Endometrium (tissue), 2 donors: ENCODE results near the gene SLC36A3.
"Not testable (repeated sequence)": the region's sequence is repeated elsewhere in the genome, so short reads cannot be mapped to it uniquely, and the experiment has no call there.

Source experiments
- FAIRE-seq: peaks from 2 replicates; lab custom pipeline; 2012; peaks lifted over from hg19 to GRCh38; lab: Jason Lieb, UNC
- donor health status: control.
- donor health status: control.

Gene SLC36A3

GRCh38 chr5:151303666-151304065 is at the start of gene SLC36A3:
Gene SLC36A3 (minus strand): TSS chr5:151303766. CDS start chr5:151303354, 412 bp downstream.
- FAIRE-seq, result no peak

- no peak for FAIRE-seq
Observed at GRCh38 chr5:151351671-151352070, 48.1 kb upstream of the SLC36A3 start.

DNA sequence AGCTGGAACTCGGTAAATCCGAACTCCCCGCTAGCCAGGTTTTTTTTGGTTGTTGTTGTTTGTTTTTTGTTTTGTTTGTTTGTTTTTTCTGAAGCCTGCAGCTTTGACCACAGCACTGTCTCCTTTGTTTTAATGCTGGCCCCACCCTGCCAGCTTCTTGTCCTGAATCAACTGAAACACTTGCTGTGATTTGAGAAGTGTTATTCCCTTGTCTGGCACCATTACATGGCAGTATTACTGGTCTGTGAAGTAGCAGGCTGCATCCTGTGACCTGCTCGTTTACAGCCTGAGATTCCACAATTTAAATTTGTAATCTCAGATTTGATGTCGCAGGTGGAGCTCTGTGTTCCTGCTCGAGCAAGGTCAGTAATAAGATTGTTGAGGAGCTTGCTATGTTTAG is 45.2 kb upstream of the SLC36A3 start:
- no peak for FAIRE-seq

DNA sequence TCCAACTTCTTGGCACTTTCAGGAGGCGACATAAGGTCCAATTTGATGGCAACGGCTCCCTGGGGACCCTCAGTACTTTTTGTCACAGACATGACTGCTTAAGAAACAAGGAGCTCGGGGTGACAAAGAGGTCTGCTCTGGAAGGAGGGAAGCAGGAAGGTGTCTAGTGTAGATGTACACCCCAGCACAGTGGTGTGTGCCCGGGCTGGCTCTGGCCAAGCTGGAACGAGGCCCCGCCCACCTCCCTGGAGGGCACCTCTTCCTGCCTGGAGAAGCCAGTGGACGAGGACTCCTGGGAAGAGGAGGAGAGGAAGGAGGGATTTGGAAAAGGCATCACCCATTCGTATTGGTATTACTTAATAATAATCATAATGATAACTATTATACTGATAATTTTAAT is 43.8 kb upstream of the SLC36A3 start, which contains the start of gene SLC36A2:
TSS of gene SLC36A2 (minus strand) at position 191 of the 400 bp plus-strand sequence. CDS start at position 92, 99 bp downstream.
- no peak for FAIRE-seq

- no peak for FAIRE-seq
Observed at GRCh38 chr5:151345808-151346478, 42.4 kb upstream of the SLC36A3 start.

DNA sequence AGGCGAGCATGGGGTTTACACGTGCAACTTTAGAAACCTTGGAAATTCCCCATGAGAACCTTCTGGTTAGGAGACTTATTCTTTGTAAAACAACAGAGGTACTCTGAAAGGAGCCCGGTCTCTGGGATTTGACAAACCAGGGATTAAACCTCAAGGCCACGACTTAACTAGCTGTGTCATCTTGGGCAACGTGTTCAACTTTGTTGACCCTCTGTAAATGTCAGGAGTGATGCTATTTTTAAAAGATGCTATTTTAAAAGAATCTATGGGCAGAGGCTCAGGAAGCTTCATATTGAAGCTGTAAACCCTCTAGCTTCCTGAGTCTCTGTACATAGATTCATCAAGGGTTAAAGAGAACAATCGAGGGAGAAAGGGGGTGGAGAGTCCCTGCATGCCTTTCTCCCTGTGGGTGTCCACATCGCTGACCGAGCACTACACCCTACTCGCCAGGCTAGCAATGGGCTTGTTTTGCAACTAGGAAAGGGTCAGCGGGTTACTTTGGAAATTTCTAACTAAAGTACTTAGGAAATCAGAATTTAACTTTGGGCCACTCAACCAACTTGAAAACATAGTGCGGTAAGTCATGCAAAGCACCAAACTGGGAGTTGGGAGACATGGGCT is 41.7 kb upstream of the SLC36A3 start:
- no peak for FAIRE-seq

GRCh38 chr5:151344088-151344487 is 40.5 kb upstream of the SLC36A3 start:
- FAIRE-seq, result no peak

DNA sequence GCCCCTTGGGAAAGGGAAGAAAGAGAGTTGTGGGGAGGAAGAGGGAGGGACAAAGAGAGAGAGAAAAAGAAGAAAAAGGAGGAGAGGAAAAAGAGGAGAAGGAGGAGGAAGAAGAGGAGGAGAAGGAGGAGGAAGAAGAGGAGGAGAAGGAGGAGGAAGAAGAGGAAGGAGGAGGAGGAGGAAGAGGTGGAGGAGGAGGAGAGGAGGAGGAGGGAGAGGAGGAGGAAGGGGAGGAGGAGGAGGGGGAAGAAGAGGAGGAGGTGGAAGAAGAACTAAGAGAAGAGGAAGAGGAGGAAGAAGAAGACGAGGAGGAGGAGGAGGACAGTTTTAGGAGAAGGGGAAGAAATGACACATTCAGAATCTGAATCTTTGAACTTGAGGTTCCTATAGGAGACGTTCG is 36.4 kb upstream of the SLC36A3 start:
- FAIRE-seq, result no peak

DNA sequence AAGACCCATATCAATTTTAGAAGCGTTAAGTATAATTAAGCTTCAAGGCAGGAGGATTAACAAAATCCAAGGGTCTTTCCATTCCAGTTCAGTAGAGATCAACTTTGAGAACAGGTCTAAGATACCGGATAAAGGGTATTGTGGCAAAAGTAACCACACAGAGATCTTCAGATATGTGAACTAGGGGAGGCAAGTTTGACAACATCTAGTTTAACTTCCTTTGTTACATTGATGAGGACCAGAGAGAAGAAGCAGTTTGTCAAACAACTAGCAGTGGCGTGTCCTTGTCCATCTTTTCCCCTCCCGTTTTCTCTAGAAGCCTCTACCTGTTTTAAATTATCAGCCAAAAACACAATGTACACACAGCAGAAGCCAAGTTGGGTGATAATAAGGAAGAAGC is 35.2 kb upstream of the SLC36A3 start:
- no peak for FAIRE-seq

DNA sequence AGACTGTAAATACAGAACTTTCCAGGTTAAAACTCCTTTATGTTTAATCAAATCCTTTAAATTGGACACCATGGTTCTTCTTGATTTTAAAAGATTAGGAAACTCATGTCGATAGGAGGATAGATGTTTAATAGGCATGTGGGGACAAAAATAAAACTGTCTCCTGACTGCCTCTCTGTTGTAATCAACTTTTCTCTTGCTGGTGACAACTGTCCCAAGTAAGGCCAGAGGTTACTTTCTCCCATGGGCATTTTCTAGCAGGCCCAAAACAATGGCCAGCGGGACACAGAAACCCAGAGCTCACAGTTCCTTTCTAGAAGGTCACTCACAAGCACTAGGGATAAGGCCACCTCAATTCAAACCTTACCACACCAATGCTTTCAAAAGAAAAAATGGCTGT is 29.3 kb upstream of the SLC36A3 start:
- no peak for FAIRE-seq

DNA sequence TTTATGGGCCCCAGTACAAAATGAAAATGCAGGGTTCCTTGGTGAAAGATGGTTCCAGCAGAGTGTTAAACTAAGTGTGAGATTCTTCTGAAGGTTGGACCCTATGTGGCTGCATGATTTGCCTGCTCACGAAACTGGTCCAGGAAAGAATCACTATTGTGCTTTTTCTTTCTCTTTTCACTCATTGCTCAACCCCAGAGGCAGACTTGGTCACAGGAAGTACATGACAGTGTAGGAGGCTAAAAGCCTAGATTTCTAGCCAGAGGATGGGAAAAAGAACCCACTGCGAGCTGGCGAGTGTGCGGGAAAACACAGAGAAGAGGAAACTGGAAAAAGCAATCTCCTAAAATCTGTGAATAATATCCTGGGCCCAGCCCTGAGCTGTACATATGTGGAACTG is 25.2 kb upstream of the SLC36A3 start:
- no peak for FAIRE-seq

- no peak for FAIRE-seq
Observed at GRCh38 chr5:151327585-151327984, 24.0 kb upstream of the SLC36A3 start.

GRCh38 chr5:151326266-151326665 is 22.7 kb upstream of the SLC36A3 start:
- FAIRE-seq, result no peak

GRCh38 chr5:151320481-151320880 is 16.9 kb upstream of the SLC36A3 start:
- no peak for FAIRE-seq

DNA sequence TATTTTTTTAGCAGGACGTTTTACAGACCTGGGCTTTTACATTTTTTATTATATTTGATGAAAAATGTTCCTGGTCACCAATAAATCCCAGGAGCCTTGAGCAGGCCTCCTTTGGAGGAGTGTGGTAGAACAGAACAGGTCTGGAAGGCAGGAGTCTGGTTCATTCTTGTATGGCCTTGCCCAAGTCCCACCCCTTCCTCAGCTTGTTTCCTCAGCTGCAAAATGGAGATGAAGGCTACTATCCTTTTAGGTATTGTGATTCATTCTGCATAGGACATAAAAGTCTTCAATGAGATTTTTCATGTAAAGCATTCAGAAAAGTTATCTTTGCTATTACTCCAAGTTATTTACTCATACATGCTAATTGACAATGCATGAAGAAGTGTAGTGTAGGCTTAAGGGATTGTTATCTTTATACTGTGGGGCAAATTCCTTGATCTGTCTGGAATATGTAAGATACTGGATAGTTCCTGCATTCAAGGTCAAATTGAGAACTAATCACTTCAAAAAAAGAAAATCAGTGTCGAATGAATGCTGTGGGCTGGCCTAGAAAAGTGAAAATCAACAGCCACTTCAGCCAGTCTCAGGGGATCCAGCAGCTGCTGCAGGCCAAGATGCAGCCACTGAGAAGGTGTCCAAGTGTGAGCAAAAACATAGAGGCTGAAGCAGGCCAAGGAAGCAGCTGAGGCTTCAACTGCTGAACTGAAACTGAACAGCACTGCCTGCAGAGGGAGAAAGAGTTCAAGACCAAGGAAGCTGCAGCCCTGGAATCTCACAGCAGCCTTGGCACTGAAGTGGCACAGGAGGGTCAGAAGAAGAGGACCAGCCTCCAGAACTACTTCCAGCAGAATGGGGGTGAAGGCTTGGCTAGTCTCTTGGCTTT is 15.5 kb upstream of the SLC36A3 start:
- FAIRE-seq, result no peak

DNA sequence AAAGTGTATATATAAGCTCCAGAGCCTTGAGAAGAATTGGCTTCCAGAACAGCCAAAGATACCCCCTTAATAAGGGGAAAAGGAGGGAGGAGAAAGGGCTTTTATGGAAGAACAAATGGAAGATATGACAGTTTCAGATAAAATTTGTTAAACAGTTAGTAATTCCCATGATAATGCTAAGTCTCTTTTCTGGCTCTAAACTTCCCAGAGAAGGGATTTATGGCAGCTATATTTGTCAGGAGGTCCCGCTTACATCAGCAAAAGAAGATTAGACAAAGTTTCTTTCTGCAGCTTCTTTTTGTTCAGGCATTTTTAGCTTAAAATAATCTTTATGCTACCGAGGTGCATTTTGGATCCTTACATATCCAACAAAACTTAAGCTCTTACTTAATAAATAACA is 14.3 kb upstream of the SLC36A3 start:
- no peak for FAIRE-seq

DNA sequence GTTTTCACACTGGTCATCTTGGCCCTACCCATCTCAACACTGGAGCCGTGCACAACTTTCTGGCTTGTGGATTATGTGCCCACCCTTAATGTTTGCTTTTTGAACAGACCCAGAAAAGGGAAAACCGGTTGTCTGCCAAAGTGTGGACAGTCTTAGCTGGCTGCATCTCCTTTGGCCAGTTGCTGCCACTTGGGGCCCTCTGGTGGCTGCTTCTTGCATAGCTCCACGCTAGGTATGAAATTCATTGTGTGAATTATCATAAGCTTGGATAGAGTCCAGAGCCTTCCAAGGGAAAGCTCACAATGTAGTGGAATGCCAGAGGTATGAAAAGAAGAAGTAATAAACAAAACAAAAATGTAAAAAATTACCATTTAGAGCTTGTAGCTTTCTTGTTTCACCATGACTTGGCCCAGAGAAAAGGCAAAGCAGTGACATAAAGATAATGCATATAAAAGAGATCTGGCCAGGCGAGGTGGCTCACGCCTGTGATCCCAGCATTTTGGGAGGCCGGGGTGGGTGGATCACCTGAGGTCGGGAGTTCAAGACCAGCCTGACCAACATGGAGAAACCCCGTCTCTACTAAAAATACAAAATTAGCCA is 12.5 kb upstream of the SLC36A3 start:
- no peak for FAIRE-seq

DNA sequence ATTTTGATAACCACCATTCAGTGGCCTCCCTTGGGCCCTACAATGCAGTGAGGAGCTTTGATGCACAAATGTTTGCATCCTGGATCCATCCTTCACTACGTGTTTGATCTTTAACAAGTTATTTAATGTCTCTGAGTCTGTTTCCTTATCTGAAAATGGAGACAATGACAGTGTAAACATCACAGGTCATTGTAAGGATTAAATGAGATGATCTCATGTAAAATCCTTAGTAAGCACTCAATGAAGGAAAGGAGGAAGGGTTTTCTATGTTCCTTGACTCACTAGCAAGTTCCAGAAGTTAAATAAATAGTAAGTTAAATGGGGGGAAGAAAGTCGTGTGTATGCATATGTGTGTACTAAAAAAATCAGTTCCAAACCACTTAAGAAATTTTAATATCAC is 9.8 kb upstream of the SLC36A3 start:
- no peak for FAIRE-seq

DNA sequence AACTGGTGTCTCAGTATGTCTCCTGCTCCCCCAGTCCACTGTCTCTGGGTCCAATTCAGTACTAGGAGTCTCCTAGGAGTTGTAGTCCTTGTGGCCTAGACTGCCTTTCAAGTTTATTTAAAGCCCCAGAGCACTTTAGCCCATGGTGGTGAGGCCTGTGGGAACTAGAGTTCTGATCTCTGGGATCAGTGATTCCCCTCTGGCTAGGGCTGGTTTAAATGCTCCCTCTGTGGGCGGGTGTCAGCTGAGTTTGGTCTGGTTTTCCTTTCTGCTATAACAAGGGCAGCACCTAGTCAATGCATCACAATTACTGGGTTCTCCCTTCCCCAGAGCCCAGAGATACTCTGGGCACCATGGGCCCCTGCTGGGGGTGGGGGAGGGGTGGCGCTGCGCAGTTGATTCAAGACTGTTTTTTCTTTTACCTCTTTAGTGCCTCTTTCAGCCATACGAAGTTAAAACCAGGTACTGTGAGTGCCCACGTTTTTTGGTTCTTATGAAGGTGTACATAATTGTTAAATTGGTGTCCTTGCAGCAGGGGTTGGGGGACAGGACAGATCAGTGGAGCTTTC is 9.3 kb upstream of the SLC36A3 start:
- FAIRE-seq, result no peak

DNA sequence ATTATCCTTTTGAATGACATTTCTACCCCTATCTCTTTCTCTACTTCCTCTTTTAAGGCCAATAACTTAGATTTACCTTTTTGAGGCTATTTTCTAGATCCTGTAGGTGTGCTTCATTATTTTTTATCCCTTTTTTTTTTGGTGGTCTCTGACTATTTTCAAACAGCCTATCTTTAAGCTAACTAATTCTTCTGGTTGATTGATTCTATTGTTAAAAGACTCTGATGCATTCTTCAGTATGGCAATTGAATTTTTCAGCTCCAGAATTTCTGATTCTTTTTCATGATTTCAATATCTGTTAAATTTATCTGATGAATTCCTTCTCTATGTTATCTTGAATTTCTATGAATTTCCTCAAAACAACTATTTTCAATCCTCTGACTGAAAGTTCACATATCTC is 7.4 kb upstream of the SLC36A3 start:
- FAIRE-seq, result no peak

DNA sequence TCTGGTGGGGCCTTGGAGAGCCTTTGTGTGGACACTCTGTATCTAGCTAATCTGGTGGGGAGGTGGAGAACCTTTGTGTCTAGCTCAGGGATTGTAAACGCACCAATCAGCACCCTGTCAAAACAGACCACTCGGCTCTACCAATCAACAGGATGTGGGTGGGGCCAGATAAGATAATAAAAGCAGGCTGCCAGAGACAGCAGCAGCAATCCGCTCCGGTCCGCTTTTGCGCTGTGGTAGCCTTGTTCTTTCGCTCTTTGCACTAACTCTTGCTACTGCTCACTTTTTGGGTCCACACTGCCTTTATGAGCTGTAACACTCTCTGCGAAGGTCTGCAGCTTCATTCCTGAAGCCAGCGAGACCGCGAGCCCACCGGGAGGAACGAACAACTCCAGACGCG is 6.3 kb upstream of the SLC36A3 start:
- not testable (repeated sequence) for FAIRE-seq

DNA sequence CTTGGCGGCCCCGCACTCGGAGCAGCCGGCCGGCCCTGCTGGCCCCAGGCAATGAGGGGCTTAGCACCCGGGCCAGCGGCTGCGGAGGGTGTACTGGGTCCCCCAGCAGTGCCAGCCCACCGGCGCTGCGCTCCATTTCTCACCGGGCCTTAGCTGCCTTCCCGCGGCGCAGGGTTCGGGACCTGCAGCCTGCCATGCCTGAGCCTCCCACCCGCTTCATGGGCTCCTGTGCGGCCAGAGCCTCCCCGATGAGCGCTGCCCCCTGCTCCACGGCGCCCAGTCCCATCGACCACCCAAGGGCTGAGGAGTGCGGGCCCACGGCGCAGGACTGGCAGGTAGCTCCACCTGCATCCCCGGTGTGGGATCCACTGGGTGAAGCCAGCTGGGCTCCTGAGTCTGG is 5.7 kb upstream of the SLC36A3 start:
- FAIRE-seq, result not testable (repeated sequence)
